ENCODE measurements around the gene CARMIL1. TPM values are rescaled to one million over a fixed set of nuclear protein-coding genes. Genes with fewer than 3 reads are reported as not detected.

CARMIL1 gene
- polyA plus RNA-seq, 1 of the 3 experiments (the other 2 are of a cell fraction), result 1.7 TPM

DNA sequence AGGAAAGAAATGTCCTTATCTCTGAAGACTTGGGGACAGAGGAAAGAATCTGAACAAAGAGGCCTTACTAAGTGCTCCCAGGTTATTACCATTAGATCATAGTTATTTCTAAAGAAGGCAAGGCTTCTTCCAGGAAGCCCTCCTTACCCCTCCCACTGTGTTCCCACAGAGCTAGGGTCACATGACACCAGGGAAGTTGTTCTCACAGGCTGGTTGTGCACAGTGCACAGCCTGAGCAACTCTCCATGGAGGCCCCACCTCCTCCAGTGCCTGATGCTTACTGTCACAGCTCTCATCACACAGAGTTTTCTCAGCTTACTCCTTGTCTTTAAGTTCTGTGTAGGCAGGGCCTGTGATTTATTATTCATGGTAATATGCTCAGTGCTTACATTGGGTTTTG lies 303.9 kb downstream of the CARMIL1 start:
- Histone ChIP-seq H3K36me3 (replicated peaks in 1 of 2; ENCODE audit: control insufficient read depth in 1 of 2, insufficient read depth in 2 of 2, low read length in 1 of 2) (no peaks in the 10 kb centered on the region), H3K27ac (ENCODE audit: low read depth in 2 of 2, low read length in 1 of 2) (no peak overlapping the region), H3K27me3 (ENCODE audit: insufficient read depth) (no peaks in the 10 kb centered on the region), H2AFZ (ENCODE audit: low read depth) (no peak overlapping the region), H4K20me1 (ENCODE audit: insufficient read depth) (no peaks in the 10 kb centered on the region), H3K9ac (no peak overlapping the region), H3K9me3 (no peaks in the 10 kb centered on the region), H3F3A (replicated peaks; ENCODE audit: insufficient read depth) (no peaks in the 10 kb centered on the region), H3K4me1 (ENCODE audit: control insufficient read depth in 1 of 2, insufficient read depth in 2 of 2, low read depth in 1 of 2, low read length in 1 of 2) (no peaks in the 10 kb centered on the region), H3K79me2 (ENCODE audit: insufficient read depth) (no peaks in the 10 kb centered on the region), H3K9me2 (no peaks in the 10 kb centered on the region), H3K4me2 (no peak overlapping the region), H3K4me3 (ENCODE audit: low read depth in 2 of 2, low read length in 1 of 2) (no peak overlapping the region)
- TF ChIP-seq EZH2phosphoT487 (IDR thresholded peaks at IDR 0.05; ENCODE audit: borderline replicate concordance, low read depth) (no peak), CHD2 (IDR thresholded peaks at IDR 0.05; ENCODE audit: low read length, partially characterized antibody) (no peak), POLR2AphosphoS5 (IDR thresholded peaks at IDR 0.05; ENCODE audit: low read depth, low read length) (no peak), ELF1 (IDR thresholded peaks at IDR 0.05) (no peak), RFX5 (IDR thresholded peaks at IDR 0.05; ENCODE audit: low read length) (no peak), MEF2A (IDR thresholded peaks at IDR 0.05; ENCODE audit: borderline replicate concordance, low read depth) (no peak), YY1 (IDR thresholded peaks at IDR 0.05; ENCODE audit: low read depth) (no peak), FOXM1 (IDR thresholded peaks at IDR 0.05; ENCODE audit: low read depth) (no peak)
- TF ChIP-seq, protein P1, sequence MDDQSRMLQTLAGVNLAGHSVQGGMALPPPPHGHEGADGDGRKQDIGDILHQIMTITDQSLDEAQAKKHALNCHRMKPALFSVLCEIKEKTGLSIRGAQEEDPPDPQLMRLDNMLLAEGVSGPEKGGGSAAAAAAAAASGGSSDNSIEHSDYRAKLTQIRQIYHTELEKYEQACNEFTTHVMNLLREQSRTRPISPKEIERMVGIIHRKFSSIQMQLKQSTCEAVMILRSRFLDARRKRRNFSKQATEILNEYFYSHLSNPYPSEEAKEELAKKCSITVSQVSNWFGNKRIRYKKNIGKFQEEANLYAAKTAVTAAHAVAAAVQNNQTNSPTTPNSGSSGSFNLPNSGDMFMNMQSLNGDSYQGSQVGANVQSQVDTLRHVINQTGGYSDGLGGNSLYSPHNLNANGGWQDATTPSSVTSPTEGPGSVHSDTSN (IDR thresholded peaks at IDR 0.05), result no peak
- CTCF ChIA-PET, result no interaction called here
- POLR2A ChIA-PET, result no interaction called here
- no peak for DNase-seq

DNA sequence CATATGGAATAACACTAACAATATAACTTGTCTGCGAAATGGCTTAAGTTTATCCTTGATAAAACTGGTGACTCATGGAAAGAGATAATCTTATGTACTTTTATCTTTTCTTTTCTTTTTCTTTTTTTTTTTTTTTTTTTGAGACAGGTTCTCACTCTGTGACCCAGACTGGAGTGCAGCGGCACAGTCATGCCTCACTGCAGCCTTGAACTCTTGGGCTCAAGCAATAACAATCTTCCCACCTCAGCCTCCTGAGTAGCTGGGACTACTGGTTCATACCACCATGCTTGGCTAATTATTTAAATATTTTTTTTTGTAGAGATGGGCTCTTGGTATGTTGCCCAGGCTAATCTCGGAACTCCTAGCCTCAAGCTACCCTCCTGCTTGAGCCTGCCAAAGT lies 304.7 kb downstream of the CARMIL1 start:
- Histone ChIP-seq H3K4me2 (no peak overlapping the region), H3K9me3 (no peaks in the 10 kb centered on the region), H3K4me1 (ENCODE audit: control insufficient read depth in 1 of 2, insufficient read depth in 2 of 2, low read depth in 1 of 2, low read length in 1 of 2) (no peaks in the 10 kb centered on the region), H3F3A (replicated peaks; ENCODE audit: insufficient read depth) (no peaks in the 10 kb centered on the region), H3K27ac (ENCODE audit: low read depth in 2 of 2, low read length in 1 of 2) (no peak overlapping the region), H3K9me2 (no peaks in the 10 kb centered on the region), H2AFZ (ENCODE audit: low read depth) (no peak overlapping the region), H3K36me3 (replicated peaks in 1 of 2; ENCODE audit: control insufficient read depth in 1 of 2, insufficient read depth in 2 of 2, low read length in 1 of 2) (no peaks in the 10 kb centered on the region), H3K79me2 (ENCODE audit: insufficient read depth) (no peaks in the 10 kb centered on the region), H3K27me3 (ENCODE audit: insufficient read depth) (no peaks in the 10 kb centered on the region), H4K20me1 (ENCODE audit: insufficient read depth) (no peaks in the 10 kb centered on the region), H3K9ac (no peak overlapping the region), H3K4me3 (ENCODE audit: low read depth in 2 of 2, low read length in 1 of 2) (no peak overlapping the region)
- DNase-seq, result no peak
- POLR2A ChIA-PET, result no interaction called here
- 88% methylated on average over 3 of the region's 3 CpGs for WGBS (ENCODE audit: low lambda C conversion rate)
- CTCF ChIA-PET, result no interaction called here
- TF ChIP-seq NFIC (IDR thresholded peaks at IDR 0.05; ENCODE audit: borderline replicate concordance) (no peak), TEAD4 (IDR thresholded peaks at IDR 0.05; ENCODE audit: borderline replicate concordance, insufficient read depth) (no peak), POLR2AphosphoS5 (IDR thresholded peaks at IDR 0.05; ENCODE audit: low read depth, low read length) (no peak), JUND (IDR thresholded peaks at IDR 0.05) (no peak), GATA2 (CRISPR knock-in tag; IDR thresholded peaks at IDR 0.05) (no peak), TAF1 (IDR thresholded peaks at IDR 0.05; ENCODE audit: borderline replicate concordance, low read depth, low read length) (no peak), TCF12 (IDR thresholded peaks at IDR 0.05) (no peak), RXRA (IDR thresholded peaks at IDR 0.05; ENCODE audit: borderline replicate concordance, low read depth) (no peak)
